HG03135 (cell line): ENCODE results near the gene C1orf94.

Source experiments
- ATAC-seq: cut with Tn5 transposase; IDR thresholded peaks from one replicate; pipeline ENCODE4 v1.9.1; 2021; ENCODE audit warnings: mild to moderate bottlenecking, moderate library complexity; ENCODE audit not compliant: unreplicated experiment

The C1orf94 gene

DNA sequence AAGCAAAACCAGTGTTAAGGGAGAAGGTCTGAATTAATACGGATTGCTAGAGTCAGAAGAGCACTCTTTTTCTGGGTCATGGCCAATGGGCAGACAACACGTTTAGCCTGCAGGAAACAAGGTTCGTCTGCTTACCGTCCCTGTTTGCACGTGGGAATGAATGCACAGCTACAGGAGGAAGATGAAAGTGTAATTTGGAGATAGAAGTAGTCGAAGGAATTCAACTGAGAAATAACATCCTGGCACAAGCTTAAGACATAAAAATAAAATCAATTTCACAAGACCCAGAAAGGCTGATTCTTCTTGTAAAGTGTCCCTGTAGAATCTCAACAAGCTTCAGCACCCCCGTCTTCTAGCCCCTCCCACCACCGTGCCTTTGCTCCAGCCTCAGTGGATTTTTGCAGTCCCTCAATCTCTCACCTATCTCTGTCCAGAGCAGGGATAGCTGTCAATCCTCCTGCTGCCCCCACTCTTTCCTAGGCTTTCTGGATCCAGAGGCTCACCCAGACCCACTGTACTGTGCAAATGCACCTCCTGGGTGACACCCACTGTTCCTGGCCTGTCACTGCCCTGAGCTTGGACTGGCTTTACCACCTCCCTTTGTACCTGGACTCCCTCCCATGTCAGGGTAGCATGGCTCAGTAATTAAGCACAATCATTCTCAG is 60.6 kb downstream of the C1orf94 start:
- no peak for ATAC-seq

DNA sequence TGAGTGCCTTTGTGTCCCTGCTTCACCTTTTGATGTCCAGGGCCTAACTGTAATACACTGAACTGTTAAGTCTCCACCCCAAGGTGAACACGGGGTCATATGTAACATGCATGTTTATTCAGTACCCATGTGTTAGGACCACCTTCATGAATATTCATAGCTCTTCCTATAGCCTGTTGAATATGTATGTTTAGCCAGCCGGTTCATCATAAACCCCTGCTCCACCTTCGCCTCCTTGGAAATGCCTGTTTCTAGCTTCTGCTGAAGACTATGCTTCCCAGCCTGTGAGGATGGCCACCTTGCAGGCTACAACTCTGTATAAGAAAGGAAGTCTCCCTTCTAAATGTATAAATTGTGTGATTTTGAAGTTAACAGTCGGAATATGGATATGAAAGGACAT is 69.3 kb downstream of the C1orf94 start:
- ATAC-seq, result no peak

DNA sequence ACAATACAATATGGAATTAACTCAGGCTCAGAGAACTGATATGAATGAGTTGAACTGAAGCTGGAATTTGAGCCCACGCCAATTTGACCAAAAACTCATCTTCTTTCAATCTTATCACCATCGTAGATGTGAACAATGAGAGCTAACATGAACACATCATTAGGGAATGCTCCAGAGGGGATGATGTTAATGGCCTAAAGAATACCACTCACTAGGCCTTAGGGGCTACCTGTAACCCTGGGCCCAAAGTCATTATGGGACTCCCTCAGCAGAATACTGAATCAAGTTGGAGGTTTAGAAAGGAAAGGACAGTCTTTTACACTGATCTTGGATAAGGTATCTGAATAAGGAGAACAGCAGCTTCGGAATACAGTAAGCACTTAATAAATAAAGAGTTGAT is 73.6 kb downstream of the C1orf94 start:
- ATAC-seq, result no peak

DNA sequence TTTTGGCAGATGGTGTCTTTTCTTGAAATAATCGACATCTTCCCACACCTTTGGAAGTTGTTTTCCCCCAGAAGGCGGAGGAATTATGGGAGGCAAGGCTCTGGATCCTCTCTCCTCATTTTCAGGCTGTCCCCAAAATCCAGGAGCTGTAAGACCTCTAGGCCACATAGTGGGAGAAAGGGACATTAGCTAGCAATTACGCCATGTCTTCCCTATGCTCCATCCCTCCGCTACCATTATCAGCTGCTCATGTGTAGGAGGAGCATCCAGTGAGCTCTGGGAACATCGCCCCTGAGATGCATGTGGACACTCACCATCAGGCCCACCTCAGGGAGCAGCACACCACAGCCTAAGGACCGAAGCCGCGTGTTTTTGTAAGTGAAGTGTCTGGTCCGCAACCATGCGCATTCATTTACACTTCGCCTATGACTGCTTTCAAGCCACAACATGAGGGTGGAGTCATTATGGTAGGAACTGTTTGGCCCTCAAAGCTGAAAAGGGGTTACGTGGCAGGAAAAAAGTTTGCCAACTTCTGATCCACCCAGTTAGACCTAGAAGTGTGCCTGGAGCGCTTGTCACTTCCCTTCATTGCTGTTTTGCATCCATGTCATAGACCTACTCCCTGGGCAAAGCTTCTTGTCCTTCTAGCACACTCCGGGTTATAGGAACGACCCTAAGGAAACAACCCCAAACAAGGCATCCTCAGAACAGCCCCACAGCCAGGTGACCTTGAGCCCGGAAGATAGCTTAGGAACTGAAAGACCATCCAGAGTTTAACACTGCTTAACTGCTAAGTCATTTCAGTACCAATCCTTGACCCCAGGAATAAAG is 85.5 kb downstream of the C1orf94 start:
- no peak for ATAC-seq

DNA sequence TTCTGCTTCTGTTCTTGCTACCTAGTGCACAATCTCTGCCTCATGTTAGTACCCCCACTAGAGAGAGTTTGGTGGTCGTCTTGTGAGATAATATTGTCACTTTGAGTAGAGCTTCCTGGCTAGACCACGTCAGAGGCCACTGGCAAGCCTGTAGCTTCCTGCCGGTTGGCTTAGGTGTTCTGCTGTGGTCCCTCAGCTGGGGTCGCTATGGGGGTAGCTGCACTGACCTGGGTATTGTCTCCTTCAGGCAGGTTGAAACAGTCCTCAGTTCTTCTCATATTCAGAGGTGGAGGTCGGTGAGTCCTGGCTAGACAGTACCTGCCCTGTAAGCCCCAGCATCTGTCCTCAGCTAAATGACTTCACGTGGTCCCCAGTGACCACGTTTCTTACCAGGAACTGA is 86.2 kb downstream of the C1orf94 start:
- ATAC-seq, result no peak

DNA sequence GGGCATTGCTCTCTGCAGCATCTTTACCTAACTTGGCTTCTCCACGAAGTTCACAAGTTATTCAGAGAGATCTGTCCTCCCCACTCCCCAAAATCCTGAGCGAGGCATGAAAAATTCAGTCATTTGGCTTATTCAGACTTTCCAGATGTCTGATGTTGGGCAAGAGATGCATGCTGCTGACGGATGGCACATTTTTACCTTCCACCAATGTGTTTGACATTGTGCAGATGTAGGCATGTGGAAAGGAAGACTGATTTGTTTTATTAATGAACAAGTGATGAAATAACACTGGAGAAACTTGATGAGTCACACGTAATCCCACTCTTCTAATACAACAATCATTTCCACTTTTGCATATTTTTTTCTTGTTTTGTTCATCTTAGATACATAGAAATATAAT is 86.7 kb downstream of the C1orf94 start:
- no peak for ATAC-seq

DNA sequence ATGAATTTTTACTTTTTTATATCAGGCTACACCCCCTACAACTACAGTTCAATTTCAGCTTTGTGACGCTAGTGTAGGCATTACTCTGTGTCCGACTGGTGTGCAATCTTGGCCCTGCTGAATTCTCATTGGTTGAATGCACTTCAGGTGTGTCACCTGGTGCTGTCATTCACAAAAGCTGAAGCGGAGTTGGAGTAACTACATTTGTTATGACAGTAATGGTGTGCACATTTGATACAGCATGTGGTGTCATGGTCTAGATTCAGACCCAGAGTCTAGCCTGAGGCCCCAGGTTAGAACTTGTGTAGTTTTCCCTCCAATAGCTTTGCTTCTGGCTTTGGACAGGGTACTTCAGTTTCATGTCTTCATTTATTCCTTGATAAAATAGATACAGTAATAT is 88.7 kb downstream of the C1orf94 start:
- ATAC-seq, result no peak

DNA sequence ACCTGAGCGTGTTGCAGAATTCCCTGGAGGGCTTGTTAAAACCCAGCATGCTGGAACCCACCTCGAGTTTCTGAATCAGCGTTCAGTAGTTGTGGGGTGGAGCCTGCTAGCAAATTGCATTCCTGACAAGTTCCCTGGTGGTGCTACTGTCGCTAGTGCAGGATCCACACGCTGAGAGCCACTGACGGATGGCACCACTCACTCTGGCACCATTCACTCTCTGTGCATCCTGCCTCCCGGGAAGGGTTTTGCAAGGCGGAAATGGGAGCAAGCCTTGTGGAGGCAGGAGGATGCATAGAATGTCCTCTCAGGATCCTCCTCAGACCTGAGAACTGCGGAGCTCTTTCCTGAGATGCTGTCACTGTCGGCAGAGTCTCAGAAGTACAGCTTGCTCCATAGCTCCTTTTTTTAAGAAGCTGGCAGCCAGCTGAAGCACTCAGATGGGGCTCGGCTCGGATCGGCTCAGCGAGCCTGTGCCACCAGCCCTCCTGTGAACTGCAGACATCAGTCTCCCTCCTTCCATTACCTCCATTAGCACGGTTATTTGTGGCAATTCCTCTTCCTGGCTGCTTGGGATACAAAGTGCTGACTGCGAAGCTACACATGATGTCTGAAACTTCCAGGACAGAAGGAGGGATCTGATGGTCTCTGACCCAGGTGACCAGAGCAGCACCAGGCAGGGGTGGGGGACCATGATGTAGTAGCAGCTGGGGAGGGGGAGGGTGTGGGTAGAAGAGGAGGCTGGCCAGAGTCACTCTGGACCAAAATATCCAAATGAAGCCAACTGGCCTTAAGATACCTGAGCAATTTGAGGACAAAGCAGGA is 89.6 kb downstream of the C1orf94 start:
- no peak for ATAC-seq

DNA sequence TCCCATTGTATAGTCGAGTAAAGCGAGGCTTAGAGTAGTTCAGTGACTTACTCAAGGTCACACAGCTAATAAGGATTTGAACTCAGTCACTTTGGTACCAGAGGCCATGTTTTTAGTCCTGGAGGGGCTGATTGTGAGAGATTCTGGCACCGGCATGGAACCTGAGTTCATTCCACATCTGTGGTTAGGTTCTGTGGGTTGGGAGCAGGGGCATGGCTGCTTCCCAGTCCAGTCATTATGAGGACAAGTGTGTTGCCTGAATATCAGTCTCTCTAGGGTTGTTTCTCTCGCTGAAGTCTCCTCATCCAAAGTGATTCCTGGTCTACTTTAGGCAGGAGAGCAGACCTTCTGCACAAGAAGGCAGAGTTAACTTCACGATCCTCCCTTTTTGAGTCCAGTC is 90.6 kb downstream of the C1orf94 start:
- no peak for ATAC-seq

DNA sequence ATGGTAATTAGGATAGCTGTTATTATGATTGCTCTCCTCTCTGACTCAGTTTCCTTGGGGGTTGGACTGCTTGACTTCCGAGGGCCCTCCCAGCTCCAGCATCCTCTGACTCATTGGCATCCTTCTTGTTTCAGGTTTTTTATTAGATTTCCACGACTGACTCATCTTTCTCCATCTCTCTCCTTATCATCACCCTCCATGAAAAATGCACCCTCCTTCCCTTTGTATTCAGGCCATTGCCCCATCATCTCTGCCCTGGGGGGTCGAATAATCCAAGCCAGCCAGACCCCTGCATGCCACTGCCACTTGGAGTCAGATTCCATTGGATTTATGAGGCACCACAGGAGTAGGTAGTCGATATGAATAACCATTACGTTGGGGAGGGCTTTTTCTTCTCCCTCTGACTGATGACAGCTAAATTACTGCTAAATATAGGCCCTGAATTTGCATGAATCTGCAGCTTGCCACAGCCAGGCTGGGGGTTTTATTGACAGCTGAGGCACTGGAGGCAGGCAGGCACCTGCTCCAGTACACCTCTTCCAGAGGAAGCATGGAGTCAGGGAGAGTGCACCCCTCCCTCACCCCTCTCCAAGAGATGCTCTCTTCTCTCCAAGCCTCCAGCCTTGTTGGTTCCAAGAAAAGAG is 91.7 kb downstream of the C1orf94 start:
- ATAC-seq, result no peak
